HG03520 (cell line): ENCODE measurements around the gene GRAMD1B.

ENCODE experiments used
- ATAC-seq: cut with Tn5 transposase; IDR thresholded peaks from one replicate; pipeline ENCODE4 v1.9.1; 2021; ENCODE audit warnings: mild to moderate bottlenecking, moderate library complexity; ENCODE audit not compliant: unreplicated experiment

GRAMD1B gene

DNA sequence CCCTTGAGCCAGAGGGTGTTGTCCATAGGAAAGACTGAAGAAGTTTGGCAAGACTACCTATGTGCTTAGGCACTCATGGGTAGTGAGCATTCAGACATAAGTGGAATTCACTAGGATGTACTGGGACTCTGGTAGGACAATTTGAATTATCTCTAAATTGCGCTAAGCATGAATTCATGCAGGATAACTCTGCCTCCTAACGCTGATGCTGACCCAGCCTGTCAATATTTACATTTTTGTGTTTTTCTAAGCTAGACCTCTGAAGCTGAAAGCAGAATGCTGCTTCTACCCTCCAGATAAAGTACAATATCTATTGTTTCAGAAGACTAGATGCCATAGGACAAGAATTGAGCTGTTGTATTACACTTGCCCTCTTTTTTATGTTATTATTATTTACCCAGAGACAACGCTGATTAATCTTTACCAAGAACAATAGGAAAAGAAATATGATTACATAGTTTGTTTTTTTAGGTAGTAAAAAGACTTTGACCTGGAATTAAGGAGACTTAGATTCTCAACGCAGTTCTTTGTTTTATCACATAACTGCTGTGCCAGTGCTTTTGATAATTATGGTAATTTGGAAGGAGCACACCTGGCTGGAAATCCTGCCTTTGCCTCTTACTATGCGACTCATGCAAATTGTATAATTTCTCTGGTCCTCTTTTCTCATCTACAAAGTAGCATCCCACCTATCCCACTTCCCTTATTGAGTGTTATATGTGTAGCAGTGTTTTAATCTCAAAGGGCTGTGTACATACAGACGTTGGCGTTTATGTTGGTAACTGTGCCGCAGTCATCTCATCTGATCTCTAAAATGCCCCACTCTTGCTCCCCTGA is 21.2 kb upstream of the GRAMD1B start:
- no peak for ATAC-seq

DNA sequence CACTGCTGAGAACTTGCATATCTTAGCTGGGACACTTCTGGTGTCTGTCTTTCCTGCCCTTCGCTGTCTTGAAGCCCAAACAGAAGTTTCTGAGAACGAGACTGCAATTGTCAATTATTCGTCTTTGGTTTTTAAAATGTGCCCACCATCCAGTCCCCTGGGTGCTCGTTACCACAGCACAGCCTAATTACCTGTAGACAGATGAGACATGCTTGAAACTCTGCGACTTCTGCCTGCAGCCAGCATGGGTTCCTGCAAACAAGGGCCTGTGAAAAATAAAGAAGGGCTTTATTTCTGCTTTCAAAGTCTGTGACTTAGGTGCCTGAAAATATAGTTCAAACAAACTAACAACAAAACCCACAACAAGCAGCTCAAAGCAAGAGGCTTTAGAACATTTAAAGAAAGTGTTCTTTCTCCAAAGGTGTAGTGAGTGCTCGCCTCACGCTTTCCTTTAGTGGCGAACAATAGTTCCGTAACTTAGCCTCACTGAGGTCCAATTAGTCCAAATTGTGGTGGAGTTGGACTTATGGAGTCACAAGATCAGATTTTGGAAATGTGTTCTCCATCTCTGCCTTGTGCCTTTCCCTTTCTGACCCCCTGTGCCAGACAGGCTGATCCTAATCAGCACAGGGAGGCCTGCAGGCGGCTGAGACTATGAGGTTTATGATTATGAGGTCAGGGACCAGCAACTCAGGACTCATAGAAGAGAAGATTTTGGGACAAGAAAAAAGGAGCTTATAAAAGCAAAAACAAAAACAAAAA is 20.4 kb upstream of the GRAMD1B start:
- ATAC-seq: no peak

DNA sequence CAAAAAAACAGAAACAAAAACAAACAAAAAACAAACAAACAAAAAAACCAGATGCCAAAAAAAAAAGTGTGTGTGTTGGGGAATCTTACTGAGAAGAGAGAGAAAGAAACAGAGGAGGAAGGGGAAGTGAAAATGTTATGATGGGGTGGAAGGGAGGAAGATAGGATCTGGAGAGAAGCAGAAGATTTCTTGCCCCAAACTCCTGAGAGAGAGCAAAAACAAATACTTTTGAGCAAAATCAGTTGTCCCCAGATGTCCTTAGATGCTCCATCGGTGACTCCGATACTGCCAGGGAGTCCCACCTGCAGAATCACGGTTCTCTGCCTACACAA is 19.9 kb upstream of the GRAMD1B start:
- ATAC-seq: no peak

DNA sequence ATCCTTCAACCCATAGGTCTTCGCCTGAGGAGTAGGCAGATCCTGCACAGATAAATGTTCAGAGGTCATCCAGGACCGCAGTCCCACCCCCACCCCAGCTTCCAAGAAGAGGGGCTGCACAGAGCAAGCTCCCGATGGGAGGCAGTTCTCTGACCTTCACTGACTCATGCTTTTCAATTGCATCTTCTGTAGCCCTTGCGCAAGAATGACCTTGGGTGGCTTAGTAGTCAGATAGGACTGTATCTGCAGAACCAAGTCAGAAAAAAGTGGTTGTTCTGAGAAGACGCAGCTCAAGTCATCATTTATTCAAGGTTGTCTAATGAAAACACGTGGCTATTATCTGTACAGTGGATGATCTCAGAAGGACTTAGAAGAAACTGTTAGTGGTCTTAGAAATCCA is 16.4 kb upstream of the GRAMD1B start:
- ATAC-seq: no peak

DNA sequence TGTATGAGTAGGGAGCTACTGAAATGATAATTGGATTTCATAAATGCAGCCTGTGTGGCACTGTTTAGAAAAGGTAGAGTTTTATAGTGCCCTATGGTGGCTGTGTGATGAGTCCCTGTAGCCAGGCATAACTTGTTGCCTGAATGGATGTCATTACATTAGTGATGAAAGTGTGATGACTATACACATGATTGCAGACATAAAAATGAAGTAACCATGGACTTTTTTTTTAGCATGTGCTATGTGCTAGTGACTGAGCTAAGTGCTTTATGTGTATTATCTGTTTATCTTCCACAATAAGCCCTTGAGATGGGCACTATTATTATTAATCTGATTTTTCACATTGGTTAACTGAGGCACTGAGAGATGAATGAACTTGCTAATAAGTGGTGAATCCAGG is 13.5 kb upstream of the GRAMD1B start:
- no peak for ATAC-seq

DNA sequence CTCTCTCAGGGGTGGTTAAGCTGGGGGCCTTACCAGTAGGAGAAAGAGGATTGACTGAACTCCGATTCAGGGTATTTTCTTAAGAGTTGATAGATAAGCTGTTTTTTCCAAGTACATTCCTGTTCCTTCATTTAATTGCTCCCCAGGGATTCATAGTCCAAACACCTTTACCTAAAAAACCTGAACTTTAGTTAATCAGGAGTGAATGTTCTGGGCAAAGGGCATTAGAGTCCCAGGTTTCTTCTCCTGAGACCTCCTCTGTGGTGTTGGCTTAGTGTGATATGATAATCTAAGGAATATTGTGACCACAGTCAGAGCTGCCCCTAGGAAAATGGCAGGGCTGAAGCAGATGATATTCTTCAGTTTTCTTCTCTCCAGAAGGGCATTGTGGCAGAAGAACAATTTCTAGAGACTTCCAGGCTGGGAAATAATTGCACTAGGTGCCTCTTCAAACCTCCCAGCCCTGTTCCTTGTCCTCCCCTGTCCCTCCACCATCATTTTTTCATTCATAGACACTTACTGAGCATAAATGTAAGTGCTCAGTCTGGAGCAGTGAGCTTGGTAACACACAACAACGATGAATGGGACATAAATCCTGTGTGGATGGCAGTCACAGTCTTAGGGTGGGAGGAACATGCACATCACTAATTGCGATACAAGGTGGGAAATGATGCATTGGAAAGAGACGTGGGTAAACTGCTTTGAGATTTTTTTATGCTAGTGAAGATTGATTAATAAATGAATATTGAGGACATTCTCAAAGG is 11.5 kb upstream of the GRAMD1B start:
- ATAC-seq: no peak

DNA sequence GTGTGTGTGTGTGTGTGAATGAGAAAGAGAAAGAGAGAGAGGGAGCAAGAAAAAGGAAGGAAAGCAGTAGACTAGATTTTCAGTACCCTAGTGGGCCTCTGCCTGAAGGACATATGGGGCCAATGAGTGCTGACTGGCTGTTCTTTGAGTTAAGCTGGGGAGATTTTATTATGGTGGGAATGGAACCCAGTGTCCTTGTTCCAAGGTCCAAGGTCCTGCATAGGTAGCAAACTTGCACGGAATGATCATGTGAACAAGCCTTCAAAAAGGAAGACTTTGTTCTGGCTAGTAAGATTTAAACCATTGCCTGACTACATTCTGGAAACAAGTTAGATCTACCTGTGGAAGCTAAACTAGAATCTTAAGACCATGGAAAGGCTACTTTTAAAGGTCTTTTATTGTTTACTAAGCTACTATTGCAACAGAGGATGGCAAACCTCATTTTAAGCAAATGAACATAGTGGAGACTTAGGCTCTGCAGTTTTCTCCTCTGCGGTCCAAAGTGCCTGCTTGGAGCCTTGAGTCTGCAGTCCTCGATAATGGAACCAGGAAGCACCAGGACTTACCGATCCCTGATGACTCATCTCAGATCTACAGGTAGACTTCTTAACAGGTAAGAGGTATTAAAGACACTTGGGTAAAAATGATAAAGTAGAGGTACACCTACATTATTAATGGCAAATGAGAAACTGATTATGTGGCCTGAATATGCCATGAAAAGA is 10.2 kb upstream of the GRAMD1B start:
- no peak for ATAC-seq

DNA sequence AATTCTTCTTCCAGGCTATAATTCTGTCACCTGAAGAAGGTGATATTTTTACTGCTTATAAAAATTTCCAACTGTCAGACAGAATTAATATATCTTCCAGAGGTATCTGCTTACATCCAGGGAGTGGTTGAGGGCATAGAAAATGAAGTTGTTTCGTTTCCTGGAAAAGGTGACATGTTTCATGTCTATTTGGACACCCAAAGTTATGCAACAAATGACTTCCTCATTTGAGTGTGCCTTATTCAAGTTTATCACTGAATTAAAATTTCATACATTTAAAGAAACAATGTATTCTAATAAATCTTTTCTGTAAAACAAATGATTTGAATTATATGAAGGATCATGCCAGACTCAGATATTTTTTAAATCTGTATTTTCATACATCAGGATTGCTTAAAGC is 8.5 kb upstream of the GRAMD1B start:
- ATAC-seq: no peak

DNA sequence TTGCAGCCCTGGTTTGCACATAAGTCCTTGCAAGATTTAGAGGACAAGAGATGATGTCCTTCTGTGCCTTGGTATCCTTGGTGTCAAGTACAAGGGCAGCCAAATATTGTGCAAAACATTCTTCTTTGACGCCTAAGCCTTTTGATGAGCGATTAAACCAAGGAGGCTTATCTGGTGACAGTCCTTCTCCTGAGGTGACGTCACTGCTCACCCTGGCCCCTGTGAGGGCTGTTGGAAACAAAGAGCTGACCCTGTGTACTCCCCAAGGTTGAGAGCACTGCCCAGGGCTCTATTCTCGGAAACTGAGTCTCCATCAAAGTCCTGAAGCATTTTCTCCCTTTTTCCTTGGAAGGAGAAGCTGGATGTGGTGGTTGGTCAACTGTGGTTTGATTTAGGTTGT is 4.7 kb upstream of the GRAMD1B start:
- ATAC-seq: no peak

DNA sequence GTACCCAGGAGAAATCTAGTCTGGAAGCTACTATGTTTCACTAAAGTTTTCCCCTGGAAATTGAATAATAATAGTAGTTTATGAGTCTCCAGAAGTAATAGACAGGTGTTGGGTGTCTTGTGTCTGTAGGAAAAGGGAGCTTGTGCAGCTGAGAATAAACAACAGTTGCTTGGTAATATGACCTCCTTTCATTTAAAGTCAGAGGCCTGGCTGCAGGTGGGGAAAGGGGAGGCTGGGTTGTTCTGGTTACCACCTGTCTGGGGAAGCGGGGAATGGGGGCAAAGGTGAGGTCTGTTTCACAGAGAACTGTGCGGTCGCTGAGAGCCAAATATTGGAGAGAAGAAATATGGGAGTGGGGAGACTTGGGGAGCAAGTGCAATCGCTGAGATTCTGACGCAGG is 3.3 kb upstream of the GRAMD1B start:
- no peak for ATAC-seq

DNA sequence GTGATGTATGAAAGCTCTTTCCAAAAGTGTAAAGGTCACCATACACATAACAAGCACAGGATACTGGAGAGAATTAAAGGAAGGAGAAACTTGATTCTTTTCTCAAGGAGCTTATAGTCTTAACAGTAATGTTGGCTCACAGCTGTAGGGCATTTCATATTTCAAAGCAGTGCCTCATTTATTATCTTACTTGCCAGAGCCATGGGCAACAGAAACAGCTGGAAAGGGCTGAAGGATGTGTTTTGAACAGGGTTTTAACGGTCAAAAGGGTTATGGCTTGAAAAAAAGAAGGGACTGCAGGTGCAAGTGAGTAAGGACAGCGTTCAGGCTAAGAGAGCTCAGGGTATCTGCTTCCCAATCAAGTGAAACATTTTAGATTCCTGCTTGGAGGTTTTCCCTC is 2.7 kb upstream of the GRAMD1B start:
- no peak for ATAC-seq

DNA sequence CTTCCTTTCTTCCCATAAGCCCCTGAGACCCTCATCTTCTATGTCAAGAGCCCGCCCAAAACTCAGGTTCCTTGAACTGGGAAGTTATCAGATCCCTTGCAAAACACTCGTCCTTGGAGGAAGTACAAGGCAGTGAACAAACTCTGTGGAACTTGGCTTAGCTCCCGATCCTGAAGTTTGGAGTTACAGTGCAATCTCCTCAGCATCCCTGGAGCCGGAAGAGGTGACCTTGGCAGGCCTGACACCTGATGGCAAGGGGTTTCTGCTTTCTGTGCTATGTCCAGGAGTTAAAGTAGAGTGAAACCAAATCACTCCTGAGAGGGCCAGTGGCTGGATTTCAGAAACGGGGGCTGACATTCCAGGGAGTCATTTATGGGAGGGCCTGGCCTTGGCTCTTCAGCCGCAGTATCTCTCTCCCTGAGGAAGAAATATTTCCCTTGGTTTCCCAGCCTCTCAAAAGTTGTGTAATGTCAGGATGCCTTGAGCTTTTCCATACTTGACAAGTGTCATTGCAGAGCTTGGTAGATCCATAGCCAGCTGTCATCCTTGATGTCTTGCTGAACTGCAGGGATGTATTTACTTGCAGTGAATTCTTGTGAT is 1.9 kb upstream of the GRAMD1B start:
- ATAC-seq: no peak

DNA sequence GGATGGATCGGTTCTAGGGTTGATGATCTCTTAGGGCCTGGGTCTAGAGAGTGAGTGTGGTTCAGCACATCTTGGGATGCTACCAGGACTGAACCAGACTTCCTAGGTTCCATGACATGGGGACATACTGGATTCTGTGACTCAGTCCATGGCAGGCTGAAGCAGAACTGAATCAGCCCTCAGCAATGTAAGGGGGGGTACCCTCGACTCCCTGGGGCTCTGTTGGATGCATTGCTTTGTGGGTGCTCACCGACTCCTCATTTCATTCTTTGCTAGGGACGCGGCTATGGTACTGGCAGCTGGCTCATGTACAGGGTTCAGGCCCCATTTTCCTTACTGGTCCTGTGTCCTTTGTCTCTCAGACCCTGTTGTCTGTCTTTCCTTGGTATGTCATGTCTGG is 733 bp upstream of the GRAMD1B start:
- no peak for ATAC-seq

DNA sequence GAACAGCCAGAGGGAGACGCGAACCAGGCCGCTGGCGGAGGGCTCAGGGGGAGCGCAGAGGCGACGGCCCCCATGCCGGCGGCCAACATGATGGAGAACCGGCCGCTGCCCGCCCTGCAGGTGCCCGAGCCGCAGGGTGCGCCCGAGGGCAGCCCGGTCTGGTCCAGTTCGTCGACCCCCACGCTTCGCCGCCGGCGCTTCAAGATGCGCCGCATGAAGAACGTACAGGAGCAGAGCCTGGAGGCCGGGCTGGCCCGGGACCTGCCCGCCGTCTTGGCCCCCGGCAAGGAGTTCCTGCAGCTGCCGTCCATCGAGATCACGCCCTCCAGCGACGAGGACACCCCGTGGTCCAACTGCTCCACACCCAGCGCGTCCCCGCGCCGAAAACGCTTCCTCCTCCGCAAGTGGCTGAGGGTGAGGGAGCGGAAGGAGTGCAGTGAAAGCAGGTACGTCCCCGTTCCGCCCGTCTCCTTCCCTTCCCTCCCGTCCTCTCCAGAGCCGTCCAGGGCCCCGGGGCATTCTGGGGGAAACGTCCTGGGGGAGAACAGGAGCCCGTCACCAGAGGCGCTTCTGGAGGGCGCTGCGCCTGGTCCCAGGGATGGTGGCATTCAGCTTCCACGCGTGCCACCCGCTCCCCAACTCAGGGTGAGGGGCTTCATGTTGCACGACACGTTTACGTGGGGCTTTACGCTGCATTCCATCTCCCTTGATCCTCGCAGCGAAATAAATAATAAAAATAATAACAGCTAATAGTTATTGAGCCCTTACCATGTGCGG is 840 bp downstream of the GRAMD1B start:
- ATAC-seq: peak; percentile 35

DNA sequence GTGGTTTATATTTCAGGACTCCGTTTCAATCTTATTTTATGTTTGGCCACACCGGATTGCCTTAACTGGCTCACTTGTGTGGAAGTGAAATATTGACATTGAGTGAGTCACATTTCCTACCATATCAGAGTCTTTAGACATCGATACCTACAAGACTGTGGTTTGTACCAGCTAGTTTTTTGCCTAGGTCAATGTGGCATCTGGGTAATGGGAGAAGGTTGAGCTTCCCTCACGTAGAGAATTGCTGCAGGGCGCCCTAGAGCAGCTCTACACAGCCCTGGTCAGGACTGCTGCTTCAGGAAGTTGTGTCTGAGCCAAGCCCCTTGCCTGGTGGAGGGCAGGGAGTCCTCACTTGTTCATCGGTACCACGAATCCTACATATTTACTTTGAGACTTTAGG is 1.6 kb downstream of the GRAMD1B start:
- no peak for ATAC-seq

DNA sequence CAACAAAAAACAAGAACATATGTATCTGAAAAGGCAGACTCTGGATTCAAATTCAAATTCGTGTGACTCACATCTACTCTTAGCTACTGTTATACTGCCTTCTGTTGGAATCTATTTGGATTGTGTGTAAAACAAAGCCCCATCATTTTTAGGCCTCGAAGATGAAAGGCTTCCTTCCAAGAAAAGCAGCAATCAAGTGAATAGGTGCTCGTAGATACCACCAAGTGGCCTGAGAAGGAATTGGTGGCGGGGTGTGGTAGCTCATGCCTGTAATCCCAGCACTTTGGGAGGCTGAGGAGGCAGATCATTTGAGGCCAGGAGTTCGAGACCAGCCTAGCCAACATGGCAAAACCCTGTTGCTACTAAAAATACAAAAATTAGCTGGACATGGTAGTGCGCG is 4.2 kb downstream of the GRAMD1B start:
- no peak for ATAC-seq

DNA sequence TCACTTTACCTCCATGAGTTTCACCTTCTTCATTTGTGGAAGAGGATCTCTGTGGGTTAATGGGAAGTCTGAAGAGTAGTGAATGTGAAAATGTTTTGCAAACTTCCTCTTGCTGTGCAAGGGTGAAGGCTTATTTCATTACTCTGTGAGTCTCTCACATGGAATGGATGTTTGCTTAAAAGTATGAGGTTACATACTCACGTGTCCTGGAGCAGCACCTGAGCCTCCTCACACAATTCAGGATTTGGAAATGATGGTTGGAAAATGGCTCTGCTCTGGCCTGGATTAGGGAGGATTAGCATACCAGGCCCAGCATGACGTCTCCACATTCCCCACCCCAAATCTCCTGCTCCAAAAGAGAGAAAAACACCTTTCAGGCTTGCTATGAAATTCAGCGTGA is 4.8 kb downstream of the GRAMD1B start:
- ATAC-seq: no peak

DNA sequence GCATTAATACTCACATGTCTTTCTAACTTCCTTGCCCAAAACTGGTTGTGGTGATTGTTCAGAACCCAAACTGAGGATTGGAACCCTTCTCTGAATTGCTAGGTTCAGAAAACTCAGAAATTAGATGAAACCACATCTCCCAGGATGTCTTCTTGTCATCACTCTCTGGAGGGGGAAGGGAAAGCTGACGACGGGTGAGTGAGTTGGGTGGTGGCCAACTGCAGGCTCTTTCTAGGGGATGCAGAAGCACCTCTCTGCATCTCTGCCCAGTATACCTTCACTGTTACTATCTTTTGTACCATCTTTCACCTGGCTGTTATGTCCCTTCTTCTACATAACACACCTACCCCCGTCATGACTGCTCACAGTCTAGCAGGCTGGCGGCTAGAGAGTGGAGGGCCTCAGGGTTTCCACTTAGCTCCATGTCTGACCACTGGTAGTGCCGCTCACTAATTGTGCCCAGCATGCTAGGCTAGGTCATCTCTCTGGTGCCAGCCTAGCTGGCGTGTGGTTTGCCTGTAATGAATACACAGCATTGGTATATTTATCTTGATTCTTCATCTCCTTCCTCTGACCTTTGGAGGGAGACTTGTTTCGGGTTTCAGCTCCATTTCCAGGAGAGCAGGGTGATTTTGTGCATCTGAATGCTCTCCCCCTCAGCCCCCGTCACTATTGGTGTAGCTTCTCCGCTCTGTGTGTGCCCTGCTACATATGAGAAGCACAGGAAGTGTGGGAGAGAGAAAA is 7.3 kb downstream of the GRAMD1B start:
- no peak for ATAC-seq

DNA sequence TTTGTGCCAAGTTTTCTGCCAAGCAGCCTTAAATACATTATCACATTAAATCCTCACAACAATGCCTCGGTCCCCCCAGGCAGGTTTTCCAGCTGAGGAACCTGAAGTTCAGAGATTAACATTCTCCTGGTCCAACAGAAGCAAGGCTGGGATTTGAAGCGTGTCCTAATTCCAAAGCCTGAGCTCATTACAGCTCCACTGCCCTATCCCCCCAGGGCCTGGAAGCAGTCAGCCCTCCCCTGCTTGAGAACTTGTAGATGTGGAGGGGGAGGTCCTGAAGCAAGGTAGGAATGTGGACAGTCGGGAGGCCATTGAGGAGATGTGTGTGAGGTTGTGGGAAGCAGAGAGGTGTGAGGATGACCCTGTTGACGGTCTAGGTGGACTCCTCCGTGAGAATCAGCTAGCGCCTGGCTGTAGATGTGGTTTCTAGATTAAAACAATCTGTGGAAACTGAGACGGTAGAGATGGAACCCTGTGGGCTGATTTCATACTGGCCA is 8.1 kb downstream of the GRAMD1B start:
- no peak for ATAC-seq
